Smooth muscle cell (in vitro differentiated cells): ENCODE measurements around the gene BCAS3. TPM values are rescaled to one million over a fixed set of nuclear protein-coding genes. Genes with fewer than 3 reads are reported as not detected.

Experiments used
- DNase-seq: peaks from one replicate; lab custom pipeline; 2025; ENCODE audit not compliant: unreplicated experiment; lab: John Stamatoyannopoulos, UW
- H2AFZ ChIP-seq: fragments of 200-600 bp; sonication (generic); 2 replicates; pipeline ENCODE4 v1.6.0; 2016; ENCODE audit warnings: antibody characterized with exemption, low read depth, mild to moderate bottlenecking
- H3F3A ChIP-seq: fragments of 200-600 bp; sonication (generic); 2 replicates; pipeline ENCODE4 v1.6.0; 2017; ENCODE audit warnings: antibody characterized with exemption, low read depth
- H3K27ac ChIP-seq: fragments of 200-600 bp; sonication (generic); 2 replicates; pipeline ENCODE4 v1.5.1; 2016; ENCODE audit warnings: low read depth, mild to moderate bottlenecking
- H3K27me3 ChIP-seq: fragments of 200-600 bp; sonication (generic); 2 replicates; pipeline ENCODE4 v1.6.1; 2016; ENCODE audit warnings: low read depth, mild to moderate bottlenecking
- H3K36me3 ChIP-seq: fragments of 200-600 bp; sonication (generic); 2 replicates; pipeline ENCODE4 v1.5.1; 2016; ENCODE audit warnings: low read depth
- H3K4me1 ChIP-seq: fragments of 200-600 bp; sonication (generic); 2 replicates; pipeline ENCODE4 v1.5.1; 2016; ENCODE audit warnings: low read depth
- H3K4me2 ChIP-seq: fragments of 200-600 bp; sonication (generic); 2 replicates; pipeline ENCODE4 v1.6.0; 2016; ENCODE audit warnings: mild to moderate bottlenecking
- H3K4me3 ChIP-seq: fragments of 200-600 bp; sonication (generic); 2 replicates; pipeline ENCODE4 v1.5.1; 2016; ENCODE audit warnings: mild to moderate bottlenecking
- H3K79me2 ChIP-seq: fragments of 200-600 bp; sonication (generic); 2 replicates; pipeline ENCODE4 v1.6.0; 2016; ENCODE audit warnings: low read depth, mild to moderate bottlenecking
- H3K9ac ChIP-seq: fragments of 200-600 bp; sonication (generic); 2 replicates; pipeline ENCODE4 v1.6.0; 2016; ENCODE audit warnings: low read depth
- H3K9me3 ChIP-seq: fragments of 200-600 bp; sonication (generic); replicated peaks from 2 replicates; pipeline ENCODE4 v1.5.1; 2016; ENCODE audit warnings: low read depth
- H4K20me1 ChIP-seq: fragments of 200-600 bp; sonication (generic); 2 replicates; pipeline ENCODE4 v1.6.0; 2016; ENCODE audit warnings: low read depth
- WGBS: methylation state at CpG from one replicate; pipeline ENCODE4 v1.1.7; 2016; ENCODE audit warnings: low lambda C conversion rate; 5-methylcytosine and 5-hydroxymethylcytosine counted together
- polyA plus RNA-seq: library from polyadenylated mRNA; unstranded; fragments of >200 nt; fragmentation: Nextera tagmentation; extraction: Ambion mirVana; gene quantifications from 2 replicates; pipeline ENCODE4 v1.2.1, GENCODE V29; 2016
- total RNA-seq: library from RNA; depleted of rRNA; stranded (reverse); fragments of >200 nt; gene quantifications from 2 replicates; pipeline ENCODE4 v1.2.3, GENCODE V29; 2014
- TF ChIP-seq, protein P1 (sequence below): fragments of 200-600 bp; sonication (generic); IDR thresholded peaks from 2 replicates; pipeline ENCODE4 v1.5.1; 2017; ENCODE audit warnings: borderline replicate concordance, mild to moderate bottlenecking, antibody characterized with exemption; ENCODE audit not compliant: insufficient read depth, poor library complexity, severe bottlenecking

The BCAS3 gene
- total and polyA plus RNA-seq, 2 experiments from 2014 or later, result 17.2 to 54.5 TPM

- Histone ChIP-seq H3K4me1 (peaks cover 8% of the 10 kb centered on the region), H3F3A (no peaks in the 10 kb centered on the region), H3K4me2 (peak overlapping the region; percentile 70), H4K20me1 (no peaks in the 10 kb centered on the region), H3K36me3 (no peaks in the 10 kb centered on the region), H3K9me3 (no peaks in the 10 kb centered on the region), H3K27ac (peak overlapping the region; percentile 73), H2AFZ (no peak overlapping the region), H3K9ac (no peak overlapping the region), H3K4me3 (no peak overlapping the region), H3K27me3 (no peaks in the 10 kb centered on the region), H3K79me2 (no peaks in the 10 kb centered on the region)
- no peak for DNase-seq
- TF ChIP-seq, protein P1, sequence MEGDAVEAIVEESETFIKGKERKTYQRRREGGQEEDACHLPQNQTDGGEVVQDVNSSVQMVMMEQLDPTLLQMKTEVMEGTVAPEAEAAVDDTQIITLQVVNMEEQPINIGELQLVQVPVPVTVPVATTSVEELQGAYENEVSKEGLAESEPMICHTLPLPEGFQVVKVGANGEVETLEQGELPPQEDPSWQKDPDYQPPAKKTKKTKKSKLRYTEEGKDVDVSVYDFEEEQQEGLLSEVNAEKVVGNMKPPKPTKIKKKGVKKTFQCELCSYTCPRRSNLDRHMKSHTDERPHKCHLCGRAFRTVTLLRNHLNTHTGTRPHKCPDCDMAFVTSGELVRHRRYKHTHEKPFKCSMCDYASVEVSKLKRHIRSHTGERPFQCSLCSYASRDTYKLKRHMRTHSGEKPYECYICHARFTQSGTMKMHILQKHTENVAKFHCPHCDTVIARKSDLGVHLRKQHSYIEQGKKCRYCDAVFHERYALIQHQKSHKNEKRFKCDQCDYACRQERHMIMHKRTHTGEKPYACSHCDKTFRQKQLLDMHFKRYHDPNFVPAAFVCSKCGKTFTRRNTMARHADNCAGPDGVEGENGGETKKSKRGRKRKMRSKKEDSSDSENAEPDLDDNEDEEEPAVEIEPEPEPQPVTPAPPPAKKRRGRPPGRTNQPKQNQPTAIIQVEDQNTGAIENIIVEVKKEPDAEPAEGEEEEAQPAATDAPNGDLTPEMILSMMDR, result no peak
- WGBS, result 57% methylated on average over 10 of the region's 10 CpGs
Measured at GRCh38 chr17:61380217-61380835, 702.7 kb downstream of the BCAS3 start.

- H3K9ac ChIP-seq, result no peak overlapping the region
- TF ChIP-seq, protein P1, result no peak
- H3K4me3 ChIP-seq, result no peak overlapping the region
- no peaks in the 10 kb centered on the region for H3K36me3 ChIP-seq
- no peaks in the 10 kb centered on the region for H4K20me1 ChIP-seq
- H2AFZ ChIP-seq, result no peak overlapping the region
- no peaks in the 10 kb centered on the region for H3F3A ChIP-seq
- WGBS, result 91% methylated on average over 18 of the region's 18 CpGs
- peak overlapping the region; percentile 73 for H3K27ac ChIP-seq
- no peaks in the 10 kb centered on the region for H3K9me3 ChIP-seq
- H3K4me1 ChIP-seq, result peaks cover 8% of the 10 kb centered on the region
- H3K27me3 ChIP-seq, result no peaks in the 10 kb centered on the region
- no peaks in the 10 kb centered on the region for H3K79me2 ChIP-seq
- no peak for DNase-seq
- peak overlapping the region; percentile 70 for H3K4me2 ChIP-seq
Measured at GRCh38 chr17:61380836-61381525, 703.3 kb downstream of the BCAS3 start.

GRCh38 chr17:61381537-61381936, 703.9 kb downstream of the BCAS3 start:
- TF ChIP-seq, protein P1, result no peak
- H3K79me2 ChIP-seq, result no peaks in the 10 kb centered on the region
- H3F3A ChIP-seq, result no peaks in the 10 kb centered on the region
- WGBS, result 94% methylated on average over 5 of the region's 5 CpGs
- no peak overlapping the region for H3K9ac ChIP-seq
- no peaks in the 10 kb centered on the region for H3K27me3 ChIP-seq
- H3K9me3 ChIP-seq, result no peaks in the 10 kb centered on the region
- no peak for DNase-seq
- no peak overlapping the region for H2AFZ ChIP-seq
- peak overlapping the region; percentile 73 for H3K27ac ChIP-seq
- no peak overlapping the region for H3K4me2 ChIP-seq
- no peak overlapping the region for H3K4me3 ChIP-seq
- H3K4me1 ChIP-seq, result peaks cover 8% of the 10 kb centered on the region
- H3K36me3 ChIP-seq, result no peaks in the 10 kb centered on the region
- no peaks in the 10 kb centered on the region for H4K20me1 ChIP-seq
